HepG2 (cell line): ENCODE data around the gene ARHGEF11. TPM values are rescaled to one million over a fixed set of nuclear protein-coding genes. Genes with fewer than 3 reads are reported as not detected.

Source experiments
- ATF1 ChIP-seq: IDR thresholded peaks from 2 replicates; pipeline ENCODE4 v1.6.1; 2016; ENCODE audit warnings: mild to moderate bottlenecking, control low read depth
- ATF5 ChIP-seq: sonication (generic); formaldehyde crosslinking; IDR thresholded peaks from 2 replicates; pipeline ENCODE4 v1.4.0; 2020; ENCODE audit warnings: mild to moderate bottlenecking, low read depth, missing genetic modification reagents
- BCLAF1 ChIP-seq: fragments of 450-650 bp; IDR thresholded peaks from 2 replicates; pipeline ENCODE4 v1.6.1; 2017; ENCODE audit warnings: mild to moderate bottlenecking
- HOXA7 ChIP-seq: sonication (generic); formaldehyde crosslinking; IDR thresholded peaks from 2 replicates; pipeline ENCODE4 v1.8.1; 2022; ENCODE audit warnings: mild to moderate bottlenecking, missing genetic modification reagents, moderate library complexity
- KDM4B ChIP-seq: sonication (generic); formaldehyde crosslinking; IDR thresholded peaks from 2 replicates; pipeline ENCODE4 v1.4.0; 2020; ENCODE audit warnings: missing genetic modification reagents
- NR3C1 ChIP-seq: sonication (generic); formaldehyde crosslinking; IDR thresholded peaks from 2 replicates; pipeline ENCODE4 v1.4.0; 2020; ENCODE audit warnings: missing genetic modification reagents
- RAD21 ChIP-seq: fragments of 450-650 bp; formaldehyde crosslinking; IDR thresholded peaks from 2 replicates; pipeline ENCODE4 v1.5.0; 2020; ENCODE audit warnings: mild to moderate bottlenecking
- RERE ChIP-seq: IDR thresholded peaks from 2 replicates; pipeline ENCODE4 v1.6.1; 2016; ENCODE audit warnings: low read depth, missing genetic modification reagents, missing compliant biosample characterization
- SIX1 ChIP-seq: sonication (generic); formaldehyde crosslinking; IDR thresholded peaks from 2 replicates; pipeline ENCODE4 v1.4.0; 2020; ENCODE audit warnings: missing genetic modification reagents, borderline replicate concordance
- SMC3 ChIP-seq: IDR thresholded peaks from 2 replicates; pipeline ENCODE4 v1.6.1; 2011; ENCODE audit warnings: low read length, improper control_type of control experiment
- STAG1 ChIP-seq: sonication (generic); formaldehyde crosslinking; IDR thresholded peaks from 2 replicates; pipeline ENCODE4 v1.4.0; 2020; ENCODE audit warnings: missing genetic modification reagents
- ZBTB38 ChIP-seq: sonication (generic); formaldehyde crosslinking; IDR thresholded peaks from 2 replicates; pipeline ENCODE4 v1.5.1; 2020; ENCODE audit warnings: mild to moderate bottlenecking, missing genetic modification reagents
- ZFP91 ChIP-seq: sonication (generic); formaldehyde crosslinking; IDR thresholded peaks from 2 replicates; pipeline ENCODE4 v1.9.0; 2022; ENCODE audit warnings: missing genetic modification reagents, mild to moderate bottlenecking, borderline replicate concordance
- ZMYM4 ChIP-seq: sonication (generic); formaldehyde crosslinking; IDR thresholded peaks from 2 replicates; pipeline ENCODE4 v1.8.1; 2023; ENCODE audit warnings: mild to moderate bottlenecking, missing genetic modification reagents
- ZNF136 ChIP-seq: sonication (generic); formaldehyde crosslinking; IDR thresholded peaks from 2 replicates; pipeline ENCODE4 v1.8.1; 2022; ENCODE audit warnings: low read depth, mild to moderate bottlenecking, moderate library complexity, missing genetic modification reagents
- ZNF414 ChIP-seq: sonication (generic); formaldehyde crosslinking; IDR thresholded peaks from 2 replicates; pipeline ENCODE4 v1.5.0; 2020; ENCODE audit warnings: missing genetic modification reagents
- ZNF704 ChIP-seq: sonication (generic); formaldehyde crosslinking; IDR thresholded peaks from 2 replicates; pipeline ENCODE4 v1.8.1; 2023; ENCODE audit warnings: mild to moderate bottlenecking, inconsistent platforms, moderate library complexity, missing genetic modification reagents, borderline replicate concordance
- polyA plus RNA-seq, 8 experiments: library from polyadenylated mRNA; depleted of rRNA in 3 of 8; stranded (reverse) in 7 of 8; unstranded in 1 of 8; fragments of >200 nt; fragmentation: Illumina TruSeq in 4 of 8; extraction: Trizol in 4 of 8; gene quantifications; 2 replicates each; pipeline versions ENCODE4 v1.2.1 to v1.2.3, GENCODE V29; 2011 to 2016; ENCODE audit warnings: low read depth in 4 of 8, missing spikeins in 1 of 8, mixed read lengths in 1 of 8; ENCODE audit not compliant: insufficient read depth in 1 of 8
- total RNA-seq, 5 experiments: library from RNA; depleted of rRNA; stranded (reverse); fragments of >200 nt; fragmentation: Illumina TruSeq; extraction: Trizol; gene quantifications; 2 replicates each; pipeline ENCODE4 v1.2.3, GENCODE V29; 2016; ENCODE audit warnings: low read depth in 1 of 5

ARHGEF11 gene
- total and polyA plus RNA-seq, 2 of the 13 experiments (the other 11 are each of a cell fraction or from before 2014, with no cell fraction given): 16.5 to 21.2 TPM

GRCh38 chr1:156889802-156890580 lies 155.6 kb downstream of the ARHGEF11 start (continued):
- TF ChIP-seq ZNF136 (CRISPR knock-in tag): no peak
- TF ChIP-seq RAD21 (CRISPR knock-in tag): peak; percentile 55; the same call in 1 of the 2 replicates
- TF ChIP-seq HOXA7: no peak
- peak; percentile 83 for TF ChIP-seq STAG1 (CRISPR knock-in tag)
- TF ChIP-seq ZNF704 (CRISPR knock-in tag): no peak
- no peak for TF ChIP-seq ZBTB38 (CRISPR knock-in tag)
- TF ChIP-seq RERE (CRISPR knock-in tag): no peak
- no peak for TF ChIP-seq BCLAF1
- no peak for TF ChIP-seq SIX1 (CRISPR knock-in tag)
- no peak for TF ChIP-seq NR3C1 (CRISPR knock-in tag)
- TF ChIP-seq KDM4B (CRISPR knock-in tag): no peak
- TF ChIP-seq ATF1 (CRISPR knock-in tag): no peak
- TF ChIP-seq ATF5: no peak
- TF ChIP-seq SMC3: peak; percentile 82
- no peak for TF ChIP-seq ZNF414 (CRISPR knock-in tag)
- no peak for TF ChIP-seq ZMYM4 (CRISPR knock-in tag)
- TF ChIP-seq ZFP91 (CRISPR knock-in tag): no peak
